ENCODE results near the gene SLC7A5.
"Not testable (repeated sequence)": the region's sequence is repeated elsewhere in the genome, so short reads cannot be mapped to it uniquely, and the experiment has no call there.

The SLC7A5 gene

DNA sequence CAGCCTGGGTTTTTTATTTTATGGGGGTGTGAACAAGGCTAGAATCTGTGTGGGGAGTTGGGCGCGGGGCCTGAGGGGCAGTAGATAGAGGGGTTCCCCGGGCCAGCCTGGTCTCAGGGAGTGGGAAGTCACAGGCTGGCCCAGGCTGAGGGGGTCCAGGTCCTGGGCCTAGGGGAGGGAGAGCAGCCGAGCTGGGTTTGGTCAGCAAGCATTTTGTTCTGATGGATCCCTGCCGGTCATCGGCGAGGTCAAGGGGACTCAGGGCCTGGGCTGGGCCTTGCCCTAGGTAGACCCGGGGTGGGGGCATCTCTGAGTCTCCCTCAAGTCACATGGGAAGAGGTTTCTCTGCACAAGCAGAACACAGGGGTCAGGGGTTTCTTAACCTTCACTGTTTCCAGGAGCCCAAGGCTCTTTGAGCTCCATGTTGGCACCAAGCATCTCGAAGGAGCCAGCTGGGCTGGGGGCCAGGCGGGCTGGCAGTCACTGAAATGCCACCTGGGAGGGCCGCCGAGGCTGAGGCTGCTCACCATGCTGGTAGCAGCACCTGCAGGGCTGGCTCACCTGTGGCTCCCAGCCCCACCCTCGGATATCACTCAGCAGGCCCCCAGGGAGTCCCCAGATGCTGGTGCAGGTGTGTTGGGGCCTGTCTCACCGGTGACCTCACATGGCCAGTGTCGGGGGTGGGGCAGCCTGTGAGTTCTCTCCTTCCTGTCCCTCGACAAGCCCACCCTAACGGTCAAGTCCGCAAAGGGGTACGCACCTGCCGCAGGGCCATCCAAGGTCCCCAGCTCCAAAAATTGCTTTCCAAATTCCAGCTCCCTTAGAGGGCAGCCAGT lies 41.0 kb downstream of the SLC7A5 start:
- Histone ChIP-seq H3K4me3 (ENCODE audit: low read length) (no peak overlapping the region), H3K4me1 (ENCODE audit: low read length) (no peaks in the 10 kb centered on the region), H3K36me3 (replicated peaks; ENCODE audit: insufficient read depth, low read length) (no peaks in the 10 kb centered on the region), H3K4me2 (ENCODE audit: low read depth, low read length) (no peak overlapping the region), H3K9me3 (replicated peaks; ENCODE audit: insufficient read depth, low read length) (no peaks in the 10 kb centered on the region), H3K79me2 (ENCODE audit: low read length) (no peaks in the 10 kb centered on the region), H3F3A (ENCODE audit: insufficient read depth, low read length) (0 out of 2 replicates have a peak, but pooled peaks cover 2% of the 10 kb centered on the region), H3K27me3 (replicated peaks; ENCODE audit: insufficient read depth, low read length) (no peaks in the 10 kb centered on the region), H3K27ac (ENCODE audit: low read length) (no peak overlapping the region), H3K9me2 (replicated peaks; ENCODE audit: insufficient read depth, low read length) (no peaks in the 10 kb centered on the region), H2AFZ (ENCODE audit: low read length) (no peak overlapping the region), H3K9ac (ENCODE audit: low read length) (no peak overlapping the region), H4K20me1 (ENCODE audit: insufficient read depth, low read length) (no peaks in the 10 kb centered on the region)
- no peak for TF ChIP-seq EZH2 (optimal IDR thresholded peaks at IDR 0.05; ENCODE audit: low read depth, low read length)
- TF ChIP-seq EZH2phosphoT487 (IDR thresholded peaks at IDR 0.05; ENCODE audit: low read length) = no peak
- TF ChIP-seq CTCF (IDR thresholded peaks at IDR 0.05; ENCODE audit: low read length) = no peak
- no peak for DNase-seq

- not testable (repeated sequence) for H3K27me3 ChIP-seq (replicated peaks; ENCODE audit: insufficient read depth, low read length); H4K20me1 ChIP-seq (ENCODE audit: insufficient read depth, low read length); H2AFZ ChIP-seq (ENCODE audit: low read length); H3K4me2 ChIP-seq (ENCODE audit: low read depth, low read length); H3K36me3 ChIP-seq (replicated peaks; ENCODE audit: insufficient read depth, low read length); H3K27ac ChIP-seq (ENCODE audit: low read length); H3K4me3 ChIP-seq (ENCODE audit: low read length); H3K4me1 ChIP-seq (ENCODE audit: low read length); H3F3A ChIP-seq (ENCODE audit: insufficient read depth, low read length); H3K9ac ChIP-seq (ENCODE audit: low read length); DNase-seq; H3K9me2 ChIP-seq (replicated peaks; ENCODE audit: insufficient read depth, low read length); H3K9me3 ChIP-seq (replicated peaks; ENCODE audit: insufficient read depth, low read length); H3K79me2 ChIP-seq (ENCODE audit: low read length)
Observed at GRCh38 chr16:87827588-87827915, 41.8 kb downstream of the SLC7A5 start.

- no peak overlapping the region for H3K27ac ChIP-seq (ENCODE audit: low read length)
- H3K9me2 ChIP-seq (replicated peaks; ENCODE audit: insufficient read depth, low read length) = no peaks in the 10 kb centered on the region
- H3K36me3 ChIP-seq (replicated peaks; ENCODE audit: insufficient read depth, low read length) = no peaks in the 10 kb centered on the region
- no peak for TF ChIP-seq CTCF (IDR thresholded peaks at IDR 0.05; ENCODE audit: low read length)
- H3K9me3 ChIP-seq (replicated peaks; ENCODE audit: insufficient read depth, low read length) = no peaks in the 10 kb centered on the region
- no peak overlapping the region for H3K4me3 ChIP-seq (ENCODE audit: low read length)
- H4K20me1 ChIP-seq (ENCODE audit: insufficient read depth, low read length) = no peaks in the 10 kb centered on the region
- H3K79me2 ChIP-seq (ENCODE audit: low read length) = no peaks in the 10 kb centered on the region
- no peak overlapping the region for H3K4me2 ChIP-seq (ENCODE audit: low read depth, low read length)
- H3K9ac ChIP-seq (ENCODE audit: low read length) = no peak overlapping the region
- H3K27me3 ChIP-seq (replicated peaks; ENCODE audit: insufficient read depth, low read length) = no peaks in the 10 kb centered on the region
- H2AFZ ChIP-seq (ENCODE audit: low read length) = no peak overlapping the region
- H3F3A ChIP-seq (ENCODE audit: insufficient read depth, low read length) = 0 out of 2 replicates have a peak, but pooled peaks cover 2% of the 10 kb centered on the region
- no peak for DNase-seq
- no peaks in the 10 kb centered on the region for H3K4me1 ChIP-seq (ENCODE audit: low read length)
Observed at GRCh38 chr16:87826798-87827587, 42.3 kb downstream of the SLC7A5 start.

DNA sequence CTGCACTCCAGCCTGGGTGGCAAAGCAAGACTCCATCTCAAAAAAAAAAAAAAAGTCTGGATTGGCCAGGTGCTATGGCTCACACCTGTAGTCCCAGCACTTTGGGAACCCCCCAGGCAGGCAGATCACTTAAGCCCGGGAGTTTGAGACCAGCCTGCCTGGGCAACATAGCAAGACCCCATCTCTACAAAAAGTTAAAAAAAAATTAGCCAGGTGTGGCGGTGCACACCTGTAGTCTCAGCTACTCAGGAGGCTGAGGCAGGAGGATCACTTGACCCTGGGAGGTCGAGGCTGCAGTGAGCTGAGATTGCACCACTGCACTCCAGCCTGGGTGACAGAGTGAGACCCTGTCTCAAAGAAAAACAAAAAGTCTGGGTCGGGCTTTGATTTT lies 42.9 kb downstream of the SLC7A5 start:
- DNase-seq; H2AFZ ChIP-seq (ENCODE audit: low read length); H3K79me2 ChIP-seq (ENCODE audit: low read length); H4K20me1 ChIP-seq (ENCODE audit: insufficient read depth, low read length); H3K36me3 ChIP-seq (replicated peaks; ENCODE audit: insufficient read depth, low read length); H3F3A ChIP-seq (ENCODE audit: insufficient read depth, low read length); H3K27ac ChIP-seq (ENCODE audit: low read length); H3K4me3 ChIP-seq (ENCODE audit: low read length); H3K27me3 ChIP-seq (replicated peaks; ENCODE audit: insufficient read depth, low read length); H3K9ac ChIP-seq (ENCODE audit: low read length); H3K9me2 ChIP-seq (replicated peaks; ENCODE audit: insufficient read depth, low read length); H3K4me1 ChIP-seq (ENCODE audit: low read length); H3K9me3 ChIP-seq (replicated peaks; ENCODE audit: insufficient read depth, low read length); H3K4me2 ChIP-seq (ENCODE audit: low read depth, low read length): not testable (repeated sequence)

DNA sequence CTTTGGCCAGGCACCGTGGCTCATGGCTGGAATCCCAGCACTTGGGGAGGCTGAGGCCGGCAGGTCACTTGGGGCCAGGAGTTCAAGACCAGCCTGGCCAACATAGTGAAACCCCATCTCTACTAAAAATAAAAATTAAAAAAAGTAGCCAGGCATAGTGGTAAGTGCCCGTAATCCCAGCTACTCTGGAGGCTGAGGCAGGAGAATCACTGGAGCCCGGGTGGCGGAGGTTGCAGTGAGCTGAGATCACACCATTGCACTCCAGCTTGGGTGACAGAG lies 43.5 kb downstream of the SLC7A5 start:
- H3K4me1 ChIP-seq (ENCODE audit: low read length); H3K4me3 ChIP-seq (ENCODE audit: low read length); H3K4me2 ChIP-seq (ENCODE audit: low read depth, low read length): not testable (repeated sequence)

More for the DNA sequence above, 43.5 kb downstream of the SLC7A5 start:
- not testable (repeated sequence) for H2AFZ ChIP-seq (ENCODE audit: low read length); H3K27me3 ChIP-seq (replicated peaks; ENCODE audit: insufficient read depth, low read length); H3K9ac ChIP-seq (ENCODE audit: low read length); H3K27ac ChIP-seq (ENCODE audit: low read length); H4K20me1 ChIP-seq (ENCODE audit: insufficient read depth, low read length); H3K36me3 ChIP-seq (replicated peaks; ENCODE audit: insufficient read depth, low read length); H3K9me3 ChIP-seq (replicated peaks; ENCODE audit: insufficient read depth, low read length); H3K9me2 ChIP-seq (replicated peaks; ENCODE audit: insufficient read depth, low read length); H3F3A ChIP-seq (ENCODE audit: insufficient read depth, low read length); DNase-seq; H3K79me2 ChIP-seq (ENCODE audit: low read length)

Data from MM.1S (cell line).